Stimulated activated naive CD4-positive, alpha-beta T cell treated with Interleukin-2 at 50 U/mL for 16 hours (primary cell): ENCODE results near the gene PTPN1.
"Not testable (repeated sequence)": the region's sequence is repeated elsewhere in the genome, so short reads cannot be mapped to it uniquely, and the experiment has no call there.

Source experiments
- DNase-seq: peaks from one replicate; lab custom pipeline; 2025; lab: John Stamatoyannopoulos, UW

The PTPN1 gene

DNA sequence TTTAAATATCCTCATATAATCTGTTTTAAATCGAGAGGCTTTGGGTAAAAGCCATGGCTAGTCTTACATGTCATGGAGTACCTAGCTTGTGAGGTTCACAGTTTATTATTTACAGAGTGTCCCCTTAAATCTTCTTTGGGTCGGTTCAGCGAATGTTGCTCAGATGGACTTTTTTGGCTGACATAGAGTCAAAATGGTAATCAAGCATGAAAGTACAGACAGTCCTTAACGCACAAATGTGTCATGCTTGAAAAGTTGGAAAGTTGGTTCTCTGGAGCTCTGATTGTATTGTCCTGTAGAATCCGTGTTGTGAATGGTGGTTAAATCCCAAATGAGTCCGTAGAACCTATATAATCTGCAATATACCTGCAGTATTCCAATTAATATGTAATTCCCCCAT, 22.0 kb downstream of the PTPN1 start:
- DNase-seq: no peak

DNA sequence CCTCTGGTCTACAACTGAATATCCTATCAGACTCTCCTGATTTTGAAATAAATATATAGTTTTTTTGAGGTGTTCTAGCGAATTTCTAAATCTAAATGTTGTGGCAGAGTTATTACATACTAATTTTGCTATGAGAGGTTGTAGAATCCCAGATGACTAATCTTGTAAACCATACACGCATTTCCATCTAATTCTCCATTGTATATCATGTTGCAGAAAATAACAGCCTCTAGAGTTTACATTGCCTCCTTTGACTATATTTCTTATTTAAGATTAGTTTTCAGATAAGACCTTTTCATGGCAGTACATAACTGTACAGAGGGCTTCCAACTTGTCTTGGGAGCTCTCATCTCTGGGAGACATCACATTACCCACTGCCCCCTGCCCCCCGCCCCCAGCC, 22.9 kb downstream of the PTPN1 start:
- DNase-seq: no peak

GRCh38 chr20:50533464-50533863, 23.3 kb downstream of the PTPN1 start:
- DNase-seq: no peak

DNA sequence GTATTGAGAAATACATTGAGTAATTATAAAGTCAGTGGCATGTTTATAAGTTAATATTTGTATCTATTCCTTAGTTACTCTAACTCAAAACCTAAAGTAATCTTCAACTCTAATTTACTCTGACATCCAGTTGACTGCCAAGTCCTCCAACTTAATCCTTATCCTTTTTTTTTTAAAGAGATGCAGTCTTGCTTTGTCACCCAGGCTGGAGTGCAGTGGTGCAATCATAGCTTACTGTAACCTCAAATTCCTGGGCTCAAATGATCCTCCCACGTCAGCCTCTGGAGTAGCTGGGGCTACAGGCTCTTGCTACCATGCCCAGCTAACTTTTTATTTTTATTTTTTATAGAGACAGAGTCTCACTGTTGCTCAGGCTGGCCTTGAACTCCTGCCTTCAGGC, 24.4 kb downstream of the PTPN1 start:
- no peak for DNase-seq

DNA sequence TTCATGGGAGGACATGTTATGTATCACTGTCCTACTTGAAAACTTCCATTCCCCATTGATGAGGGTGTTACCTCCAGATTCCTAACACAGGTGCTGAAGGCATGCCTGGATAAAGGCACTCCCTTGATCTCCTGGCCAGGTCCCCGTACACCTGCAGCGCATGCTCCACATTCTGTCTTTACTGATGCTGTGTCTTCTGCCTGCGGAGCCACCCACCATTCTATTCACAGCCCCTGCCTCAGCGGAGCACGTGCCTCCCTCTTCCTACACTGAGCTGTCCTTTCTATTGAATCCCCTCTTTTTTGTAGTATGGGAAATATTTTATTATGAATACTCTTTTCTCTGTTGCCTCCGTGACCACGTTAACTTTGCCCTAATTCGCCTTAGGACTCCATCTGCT, 25.0 kb downstream of the PTPN1 start:
- no peak for DNase-seq

DNA sequence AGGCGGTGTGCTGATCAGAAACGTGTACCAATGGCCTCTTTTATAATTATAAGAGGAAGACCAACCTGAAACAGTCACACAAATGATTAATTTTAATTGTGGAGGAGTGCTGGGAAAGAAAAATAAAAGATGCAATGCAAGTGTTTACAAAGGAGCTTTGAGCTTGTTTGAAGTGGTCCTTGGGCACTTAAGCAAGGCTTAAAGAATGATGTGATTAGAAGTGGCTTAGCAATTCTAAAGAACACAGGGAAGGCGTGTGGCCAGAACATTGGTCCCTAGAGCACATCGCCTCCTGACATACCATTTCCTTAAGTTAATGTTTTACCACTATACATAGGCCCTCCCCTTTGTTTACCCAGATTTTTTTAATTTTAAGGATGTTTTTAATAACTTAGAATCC, 26.1 kb downstream of the PTPN1 start:
- DNase-seq: no peak

GRCh38 chr20:50537546-50538201, 27.5 kb downstream of the PTPN1 start:
- DNase-seq: no peak

- no peak for DNase-seq
These were observed 28.1 kb downstream of the PTPN1 start for GRCh38 chr20:50538276-50538675.

- not testable (repeated sequence) for DNase-seq
These were observed 29.6 kb downstream of the PTPN1 start for GRCh38 chr20:50539798-50540197.

GRCh38 chr20:50540620-50541605, 30.7 kb downstream of the PTPN1 start:
- no peak for DNase-seq

DNA sequence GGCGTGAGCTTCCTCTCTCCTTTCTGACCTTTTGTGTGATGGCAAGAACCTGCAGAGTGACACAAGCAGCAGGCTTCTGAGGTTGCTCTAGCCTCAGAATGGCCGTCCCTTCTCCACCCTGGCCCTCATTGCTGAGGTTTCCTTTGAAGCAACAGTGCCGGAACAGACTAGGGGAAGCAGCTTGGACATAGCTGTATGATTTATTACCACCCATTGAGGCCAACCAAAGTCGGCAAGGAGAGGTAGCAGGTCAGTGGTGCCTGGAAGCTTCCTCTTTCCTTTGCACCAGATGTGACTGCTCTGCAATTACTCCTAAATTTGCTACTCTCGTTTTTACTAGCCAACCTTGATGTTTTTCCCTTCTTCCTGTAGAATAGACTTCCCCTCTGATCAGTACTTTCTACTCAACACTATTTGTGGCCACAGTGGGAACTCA, 31.4 kb downstream of the PTPN1 start:
- no peak for DNase-seq

- no peak for DNase-seq
These were observed 33.1 kb downstream of the PTPN1 start for GRCh38 chr20:50543326-50543725.

- no peak for DNase-seq
These were observed 34.9 kb downstream of the PTPN1 start for GRCh38 chr20:50545126-50545525.

- no peak for DNase-seq
These were observed 36.6 kb downstream of the PTPN1 start for GRCh38 chr20:50546729-50547314.

GRCh38 chr20:50547964-50548363, 37.8 kb downstream of the PTPN1 start:
- no peak for DNase-seq

GRCh38 chr20:50548396-50548795, 38.2 kb downstream of the PTPN1 start:
- no peak for DNase-seq

- no peak for DNase-seq
These were observed 40.3 kb downstream of the PTPN1 start for GRCh38 chr20:50550531-50550930.

DNA sequence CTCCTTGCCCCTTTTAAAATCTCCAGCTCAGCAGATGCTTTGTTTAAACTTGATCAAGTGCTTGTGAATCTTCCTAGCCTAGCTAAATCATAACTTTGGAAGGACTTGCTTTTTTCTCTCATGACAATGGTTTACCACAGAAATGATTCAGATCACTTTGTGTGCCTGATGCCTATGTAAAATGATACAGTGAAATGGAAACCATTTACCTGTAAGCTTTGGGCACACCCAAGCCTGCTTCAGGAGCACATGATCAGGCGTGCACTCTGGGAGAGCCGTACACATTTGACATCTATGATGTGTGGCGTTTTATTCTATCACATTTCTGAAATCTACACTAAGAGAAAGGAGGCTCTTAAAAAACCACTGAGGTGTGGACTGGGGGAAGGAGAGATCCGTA, 41.1 kb downstream of the PTPN1 start:
- peak; percentile 10 for DNase-seq

DNA sequence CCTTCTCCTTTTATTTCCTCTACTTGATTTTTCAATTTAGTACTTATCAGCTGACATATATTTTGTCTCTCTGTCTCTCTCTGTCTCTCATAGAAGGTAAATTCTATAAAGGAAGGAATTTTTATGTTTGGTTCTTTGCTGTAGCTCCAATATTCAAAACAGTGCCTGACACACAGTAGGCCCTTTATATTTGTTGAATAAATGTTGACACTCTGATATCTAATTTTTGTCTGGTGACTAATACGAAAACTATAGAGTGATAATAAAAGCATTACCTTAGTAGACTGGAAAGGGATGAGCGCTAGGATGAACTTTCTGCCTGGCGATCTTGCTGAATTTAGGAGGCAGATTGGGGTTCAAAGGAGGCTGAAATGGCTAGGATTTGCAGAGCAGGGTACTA, 42.8 kb downstream of the PTPN1 start:
- DNase-seq: no peak

- peak; percentile 26 for DNase-seq
These were observed 44.8 kb downstream of the PTPN1 start for GRCh38 chr20:50554694-50555579.

DNA sequence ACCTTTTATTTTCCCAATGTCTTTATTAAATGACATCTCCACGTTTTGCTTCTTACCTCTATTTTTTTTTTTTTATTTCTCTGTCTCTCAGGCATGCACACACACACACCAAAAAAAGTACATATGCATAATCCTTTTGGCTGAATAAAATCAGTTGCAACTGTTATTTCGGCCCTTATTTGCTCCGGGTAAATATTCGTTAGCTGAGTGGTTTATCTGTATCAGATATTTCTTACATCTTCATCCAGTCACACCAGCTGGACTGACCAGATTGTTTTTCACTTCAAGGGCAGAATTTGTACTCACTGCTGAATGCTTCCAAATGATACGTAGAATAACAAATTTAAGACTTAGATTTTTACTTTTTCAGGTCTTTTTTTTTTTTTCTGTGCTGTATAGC, 45.5 kb downstream of the PTPN1 start:
- no peak for DNase-seq
